22Rv1 (cell line): ENCODE data around the gene DVL1.

Source experiments
- ZFX ChIP-seq: fragments of 450-650 bp; IDR thresholded peaks from 2 replicates; pipeline ENCODE4 v1.6.1; 2017; ENCODE audit warnings: antibody characterized with exemption, borderline replicate concordance
- TF ChIP-seq, protein P1 (sequence below): fragments of 450-650 bp; IDR thresholded peaks from 2 replicates; pipeline ENCODE4 v1.5.1; 2017; ENCODE audit warnings: mild to moderate bottlenecking

DNA sequence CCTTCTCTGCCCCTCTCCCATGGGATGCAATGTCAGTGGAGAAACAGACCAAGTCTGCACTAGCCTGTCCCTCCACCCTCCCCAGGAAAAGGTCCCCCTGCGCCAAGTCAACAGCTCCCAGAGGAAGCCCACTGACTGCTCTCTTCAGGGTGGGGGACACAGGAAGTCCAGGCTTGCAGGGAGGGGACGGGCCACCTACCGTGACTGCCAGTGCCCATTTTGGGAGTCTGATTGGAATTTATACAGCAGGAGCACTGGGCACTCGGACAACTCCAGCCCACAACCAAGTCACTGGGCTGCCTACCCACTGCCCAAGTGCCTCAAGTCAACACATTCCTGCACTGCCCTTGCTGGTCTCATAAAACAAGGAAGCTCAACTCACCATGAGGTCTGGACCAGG lies 43.8 kb upstream of the DVL1 start:
- TF ChIP-seq, protein P1, sequence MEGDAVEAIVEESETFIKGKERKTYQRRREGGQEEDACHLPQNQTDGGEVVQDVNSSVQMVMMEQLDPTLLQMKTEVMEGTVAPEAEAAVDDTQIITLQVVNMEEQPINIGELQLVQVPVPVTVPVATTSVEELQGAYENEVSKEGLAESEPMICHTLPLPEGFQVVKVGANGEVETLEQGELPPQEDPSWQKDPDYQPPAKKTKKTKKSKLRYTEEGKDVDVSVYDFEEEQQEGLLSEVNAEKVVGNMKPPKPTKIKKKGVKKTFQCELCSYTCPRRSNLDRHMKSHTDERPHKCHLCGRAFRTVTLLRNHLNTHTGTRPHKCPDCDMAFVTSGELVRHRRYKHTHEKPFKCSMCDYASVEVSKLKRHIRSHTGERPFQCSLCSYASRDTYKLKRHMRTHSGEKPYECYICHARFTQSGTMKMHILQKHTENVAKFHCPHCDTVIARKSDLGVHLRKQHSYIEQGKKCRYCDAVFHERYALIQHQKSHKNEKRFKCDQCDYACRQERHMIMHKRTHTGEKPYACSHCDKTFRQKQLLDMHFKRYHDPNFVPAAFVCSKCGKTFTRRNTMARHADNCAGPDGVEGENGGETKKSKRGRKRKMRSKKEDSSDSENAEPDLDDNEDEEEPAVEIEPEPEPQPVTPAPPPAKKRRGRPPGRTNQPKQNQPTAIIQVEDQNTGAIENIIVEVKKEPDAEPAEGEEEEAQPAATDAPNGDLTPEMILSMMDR = no peak
- no peak for TF ChIP-seq ZFX
